GM19324 (cell line): ENCODE results near the gene CYP2W1.
"Not testable (repeated sequence)": the region's sequence is repeated elsewhere in the genome, so short reads cannot be mapped to it uniquely, and the experiment has no call there.

Experiments used
- ATAC-seq: cut with Tn5 transposase; IDR thresholded peaks from one replicate; pipeline ENCODE4 v1.9.1; 2021; ENCODE audit warnings: mild to moderate bottlenecking, moderate library complexity; ENCODE audit not compliant: unreplicated experiment, low FRiP score

Gene CYP2W1

DNA sequence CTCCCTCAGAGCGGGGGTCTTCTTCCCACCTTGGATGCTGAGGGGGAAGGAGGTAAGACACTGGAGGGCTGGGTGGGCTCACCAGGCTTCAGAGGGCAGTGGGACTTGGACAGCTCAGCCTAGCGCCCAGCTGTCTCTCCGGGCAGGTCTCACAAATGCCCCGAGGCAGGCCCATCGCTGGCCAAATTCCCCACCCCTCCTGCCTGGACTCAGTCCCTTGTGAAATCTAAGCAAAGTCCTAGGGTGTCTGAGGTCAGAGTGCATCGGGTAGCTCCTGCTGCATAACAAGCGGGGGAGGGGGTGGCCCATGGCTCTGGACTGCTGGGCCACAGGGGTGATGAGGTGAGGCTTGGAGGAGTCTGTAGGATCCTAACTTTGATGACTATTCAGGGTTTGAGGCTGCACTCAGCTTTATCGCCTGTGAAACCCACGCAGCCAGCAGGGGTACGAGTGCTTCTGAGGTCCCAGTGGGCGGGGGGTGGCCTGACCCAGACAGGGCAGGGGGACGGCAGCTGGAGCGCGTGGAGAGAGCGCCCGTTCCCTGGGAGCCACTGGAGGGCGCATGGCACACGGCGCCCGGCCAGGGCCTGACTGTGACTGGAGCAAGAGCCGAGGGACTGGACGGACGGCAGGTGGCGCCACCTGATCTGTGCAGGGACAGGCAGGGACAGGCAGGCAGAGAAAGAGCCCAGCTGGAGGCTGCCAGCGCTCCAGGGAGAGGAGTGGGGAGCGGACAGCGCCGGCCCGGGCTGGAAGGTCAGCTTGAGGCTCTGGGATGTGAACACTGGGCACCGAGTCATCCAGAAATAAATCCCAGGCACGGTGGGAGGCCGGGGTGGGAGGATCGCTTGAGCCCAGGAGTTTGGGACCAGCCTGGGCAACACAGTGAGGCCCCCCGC lies 10.0 kb downstream of the CYP2W1 start:
- ATAC-seq = peak; percentile 77

DNA sequence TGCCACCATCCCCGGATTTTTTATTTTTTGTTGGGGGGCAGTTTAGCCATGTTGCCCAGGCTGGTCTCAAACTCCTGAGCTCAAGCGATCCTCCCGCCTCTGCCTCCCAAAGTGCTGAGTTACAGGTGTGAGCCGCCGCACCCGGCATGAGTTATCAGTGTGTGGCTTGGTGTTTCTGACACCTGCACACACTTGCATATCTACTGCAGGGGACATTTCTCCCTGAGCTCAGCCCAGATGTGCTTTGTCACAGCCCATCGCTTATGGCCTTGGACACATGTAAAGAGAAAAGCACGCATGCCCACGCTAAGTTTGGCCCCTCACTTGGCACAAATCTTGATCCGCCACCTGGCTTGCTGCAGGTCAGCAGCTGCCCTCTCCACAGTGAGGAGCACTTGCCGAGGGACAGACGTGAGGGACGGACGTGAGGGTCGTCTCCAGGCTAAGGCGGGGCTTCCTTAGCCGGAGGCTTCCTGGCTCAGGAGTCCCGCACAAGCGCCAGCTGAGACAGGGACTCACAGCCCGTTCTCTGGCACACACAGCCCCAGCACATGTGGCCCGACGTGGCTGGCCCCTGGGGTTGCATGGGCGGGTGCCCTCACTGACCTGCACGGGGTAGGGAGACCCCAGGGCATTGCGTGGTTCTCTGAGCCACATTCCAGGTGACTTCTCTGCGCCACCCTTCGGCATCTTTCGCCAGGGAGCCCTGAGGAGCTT lies 11.8 kb downstream of the CYP2W1 start:
- ATAC-seq = no peak

GRCh38 chr7:995571-995970 lies 12.6 kb downstream of the CYP2W1 start:
- ATAC-seq = no peak

DNA sequence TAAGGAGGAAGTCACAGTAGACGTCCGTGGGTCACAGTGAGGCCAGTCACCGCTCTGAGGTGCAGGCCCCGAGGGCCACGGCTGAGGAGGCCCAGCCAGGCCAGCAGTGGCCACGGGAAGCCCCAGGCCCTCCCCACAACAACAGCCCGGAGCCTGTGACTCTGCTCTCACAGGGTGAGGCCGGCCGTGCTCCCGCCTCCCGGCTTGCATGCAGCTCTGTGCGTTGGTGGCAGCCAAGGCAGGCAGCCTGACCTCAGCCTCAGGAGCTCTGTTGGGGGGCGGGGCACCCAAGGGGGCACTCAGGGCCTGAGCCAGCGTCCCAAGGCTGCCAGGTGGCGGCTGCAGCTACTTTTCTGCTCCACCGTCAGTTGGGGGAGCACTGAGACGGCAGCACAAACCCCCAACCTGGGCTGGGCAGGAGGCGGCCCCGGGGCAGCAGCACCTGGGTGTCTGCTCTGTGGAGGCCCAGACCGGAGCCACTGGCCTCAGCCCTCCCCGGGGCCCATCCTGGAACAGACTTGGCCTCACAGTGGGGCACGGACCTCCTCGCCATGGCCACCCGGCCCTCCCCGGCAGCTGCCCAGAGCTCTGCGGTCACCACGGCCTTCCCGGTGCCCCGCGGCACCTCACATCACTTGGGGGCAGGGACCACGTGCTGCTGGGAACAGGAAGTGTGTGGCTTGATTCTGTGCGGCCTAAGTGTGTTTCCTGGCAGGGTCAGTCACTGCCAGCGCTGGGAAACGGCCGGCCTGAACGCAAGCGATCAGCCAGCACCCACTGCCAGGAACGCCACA lies 13.3 kb downstream of the CYP2W1 start:
- no peak for ATAC-seq

DNA sequence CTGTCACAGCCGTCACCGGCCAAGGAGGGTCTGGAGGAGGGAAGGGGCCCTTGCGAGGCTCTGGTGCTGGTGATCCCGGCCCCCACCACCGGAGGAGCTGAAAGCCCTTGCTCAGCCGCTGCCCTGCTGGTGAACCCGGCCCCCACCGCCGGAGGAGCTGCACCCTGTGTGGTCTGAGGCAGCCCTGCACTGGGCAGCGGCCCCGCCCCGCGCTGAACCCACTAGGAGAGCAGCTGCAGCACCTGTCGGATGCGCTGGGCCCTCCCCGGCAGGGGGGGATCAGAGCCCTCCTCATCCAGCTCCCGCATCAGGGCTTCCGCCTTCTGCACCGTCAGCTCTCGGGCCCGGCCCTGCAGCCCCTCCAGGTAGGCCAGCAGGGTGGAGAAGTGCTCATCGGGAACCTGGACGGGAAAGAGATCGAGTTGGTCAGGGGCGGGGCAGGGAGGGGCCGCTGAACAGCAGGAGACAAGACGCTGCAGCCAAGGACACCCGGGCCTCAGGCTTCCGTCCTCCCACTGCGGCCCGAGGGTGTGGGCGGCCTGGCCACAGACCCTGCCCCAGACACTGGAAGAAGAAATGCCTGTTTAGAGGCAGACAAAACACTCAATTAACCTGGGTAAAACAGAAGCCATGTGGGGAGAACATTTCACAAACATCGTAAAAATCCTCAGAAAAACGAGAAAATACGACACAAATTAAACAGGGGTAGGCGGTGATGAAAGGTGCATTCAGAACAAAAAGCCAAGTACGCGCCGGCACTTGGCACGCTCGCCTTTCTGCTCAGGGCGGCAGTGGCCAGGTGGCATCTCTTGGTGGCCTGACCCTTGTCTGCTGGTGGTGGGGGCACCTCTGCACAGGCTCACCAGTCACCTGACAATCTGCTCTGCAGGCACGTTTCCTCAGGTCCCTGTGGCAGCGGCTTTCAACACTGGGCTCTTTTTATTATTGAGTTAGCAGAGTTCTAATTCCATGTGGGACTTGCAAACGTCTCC lies 14.7 kb downstream of the CYP2W1 start:
- ATAC-seq = no peak

GRCh38 chr7:999149-999879 lies 16.3 kb downstream of the CYP2W1 start:
- ATAC-seq = no peak

DNA sequence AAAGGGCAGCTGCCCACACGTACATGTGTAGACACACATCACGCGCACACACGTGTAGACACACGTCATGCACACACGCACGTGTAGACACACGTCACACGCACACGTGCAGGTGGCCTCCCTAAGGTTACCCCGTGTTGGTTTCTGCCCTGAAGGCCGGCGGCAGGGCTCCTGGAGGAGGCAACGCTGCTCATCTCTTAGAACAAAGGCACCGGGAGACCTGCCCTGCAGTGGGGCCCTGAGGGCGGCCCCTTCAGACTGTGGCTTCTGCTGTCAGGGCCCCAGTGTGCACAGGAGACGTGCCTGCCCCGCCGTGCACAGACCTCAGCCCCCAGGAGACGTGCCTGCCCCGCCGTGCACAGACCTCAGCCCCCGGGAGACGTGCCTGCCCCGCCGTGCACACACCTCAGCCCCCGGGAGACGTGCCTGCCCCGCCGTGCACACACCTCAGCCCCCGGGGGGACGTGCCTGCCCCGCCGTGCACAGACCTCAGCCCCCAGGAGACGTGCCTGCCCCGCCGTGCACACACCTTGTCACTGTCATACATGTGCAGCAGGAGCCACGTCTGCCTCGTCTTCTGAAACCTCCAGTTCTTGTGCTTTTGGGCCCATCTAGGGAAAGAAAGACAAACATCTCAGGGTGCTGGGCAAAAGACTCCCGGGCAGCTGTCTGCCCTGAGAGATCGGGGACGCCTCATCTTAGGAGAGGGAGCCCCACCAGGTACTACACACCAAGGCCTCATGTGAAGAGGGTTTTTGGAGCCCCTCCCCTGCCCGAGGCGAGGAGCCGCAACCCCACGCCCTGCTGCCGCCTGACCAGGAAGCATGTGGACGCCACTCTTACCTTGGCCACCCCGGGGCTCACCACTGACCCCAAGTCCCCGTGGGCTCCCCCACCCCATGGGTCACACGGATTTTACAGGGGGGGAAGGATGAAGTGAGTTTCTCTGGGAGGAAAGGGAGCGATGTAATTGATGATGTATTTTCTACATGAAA lies 17.3 kb downstream of the CYP2W1 start:
- no peak for ATAC-seq

- not testable (repeated sequence) for ATAC-seq
Observed at GRCh38 chr7:1001069-1001770, 18.2 kb downstream of the CYP2W1 start.

- ATAC-seq = not testable (repeated sequence)
Observed at GRCh38 chr7:1002026-1002425, 19.0 kb downstream of the CYP2W1 start.

DNA sequence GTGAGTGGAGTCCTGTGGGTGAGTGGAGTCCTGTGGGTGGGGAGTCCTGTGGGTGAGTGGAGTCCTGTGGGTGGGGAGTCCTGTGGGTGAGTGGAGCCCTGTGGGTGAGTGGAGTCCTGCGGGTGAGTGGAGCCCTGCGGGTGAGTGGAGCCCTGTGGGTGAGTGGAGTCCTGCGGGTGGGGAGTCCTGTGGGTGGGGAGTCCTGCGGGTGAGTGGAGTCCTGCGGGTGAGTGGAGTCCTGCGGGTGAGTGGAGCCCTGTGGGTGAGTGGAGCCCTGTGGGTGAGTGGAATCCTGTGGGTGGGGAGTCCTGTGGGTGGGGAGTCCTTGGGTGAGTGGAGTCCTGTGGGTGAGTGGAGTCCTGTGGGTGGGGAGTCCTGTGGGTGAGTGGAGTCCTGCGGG lies 19.5 kb downstream of the CYP2W1 start:
- not testable (repeated sequence) for ATAC-seq

- ATAC-seq = no peak
Observed at GRCh38 chr7:1004018-1004852, 21.3 kb downstream of the CYP2W1 start.

- ATAC-seq = no peak
Observed at GRCh38 chr7:1005303-1005702, 22.3 kb downstream of the CYP2W1 start.

GRCh38 chr7:1007901-1008300 lies 24.9 kb downstream of the CYP2W1 start:
- ATAC-seq = no peak

GRCh38 chr7:1008733-1009363 lies 25.9 kb downstream of the CYP2W1 start:
- ATAC-seq = no peak

- ATAC-seq = no peak
Observed at GRCh38 chr7:1009747-1010146, 26.8 kb downstream of the CYP2W1 start.

DNA sequence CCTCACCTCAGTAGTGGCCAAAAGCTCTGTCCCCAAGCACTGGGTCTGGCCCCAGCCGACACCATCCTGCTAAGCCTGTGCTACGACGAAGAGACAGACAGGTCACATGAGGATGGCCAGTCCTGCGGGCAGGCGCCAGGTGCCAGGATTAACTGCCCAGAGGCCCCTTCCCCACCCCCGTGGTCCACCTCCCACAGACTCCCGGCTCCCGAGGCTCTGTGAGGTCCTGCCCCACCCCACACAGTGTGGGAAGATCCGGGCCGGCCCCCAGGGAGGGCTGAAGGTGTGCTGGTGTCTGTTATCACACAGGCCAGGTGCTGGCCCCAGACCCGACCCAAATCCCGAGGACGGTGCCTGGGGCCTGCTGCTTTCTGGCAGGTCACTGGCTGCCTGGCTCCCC lies 27.2 kb downstream of the CYP2W1 start:
- ATAC-seq = no peak
